Right lobe of liver (tissue), 6 donors: ENCODE measurements around the gene PPP1R12B. TPM values are rescaled to one million over a fixed set of nuclear protein-coding genes. Genes with fewer than 3 reads are reported as not detected.
"Not testable (repeated sequence)": the region's sequence is repeated elsewhere in the genome, so short reads cannot be mapped to it uniquely, and the experiment has no call there.

Experiments
- ATAC-seq, 4 donors: fragments of 200-7000 bp; cut with Tn5 transposase; one replicate each; pipeline ENCODE4 v1.9.1; 2020; ENCODE audit warnings: mild to moderate bottlenecking in 4 of 4, moderate library complexity in 4 of 4
- DNase-seq, 3 donors: peaks; one replicate each; pipeline ENCODE4 v3.0.0-alpha.2; 2020
- H3K27ac ChIP-seq, 3 donors: fragments of 200-600 bp; one replicate each; pipeline ENCODE4 v1.8.0; 2022
- H3K27me3 ChIP-seq, 2 donors: fragments of 200-600 bp; one replicate each; pipeline ENCODE4 v1.8.0; 2022
- H3K36me3 ChIP-seq, 4 donors: fragments of 200-600 bp; sonication (generic) in 1 of 4; one replicate each; pipeline versions ENCODE4 v1.5.1 to v1.8.0; 2017 to 2022; ENCODE audit warnings: control low read depth in 1 of 4
- H3K4me1 ChIP-seq, 4 donors: fragments of 200-600 bp; sonication (generic) in 1 of 4; one replicate each; pipeline versions ENCODE4 v1.5.1 to v1.8.0; 2017 to 2022; ENCODE audit warnings: control low read depth in 1 of 4
- H3K4me3 ChIP-seq, 3 donors: fragments of 200-600 bp; one replicate each; pipeline ENCODE4 v1.8.0; 2022
- H3K9me3 ChIP-seq, 4 donors: fragments of 200-600 bp; sonication (generic) in 1 of 4; one replicate each; pipeline versions ENCODE4 v1.5.1 to v1.8.0; 2017 to 2022; ENCODE audit warnings: control low read depth in 1 of 4
- CTCF ChIP-seq, 4 donors: fragments of 200-600 bp in 3 of 4; fragments of 450-650 bp in 1 of 4; IDR thresholded peaks; one replicate each; pipeline versions ENCODE4 v1.5.1 to v1.8.0; 2016 to 2022; ENCODE audit warnings: antibody characterized with exemption in 4 of 4, mild to moderate bottlenecking in 2 of 4
- POLR2A ChIP-seq: fragments of 450-650 bp; IDR thresholded peaks from one replicate; pipeline ENCODE4 v1.6.1; 2017; ENCODE audit warnings: antibody characterized with exemption, mild to moderate bottlenecking
- WGBS: methylation state at CpG from one replicate; pipeline ENCODE4 v1.1.6; 2018; ENCODE audit warnings: low coverage, low lambda C conversion rate; ENCODE audit not compliant: insufficient coverage; ENCODE audit errors: missing lambda C conversion rate; 5-methylcytosine and 5-hydroxymethylcytosine counted together
- intact Hi-C, 2 donors: fragments of 100-400 bp; cut with DNase I; formaldehyde crosslinking; loops; one replicate each; pipeline versions ENCODE4 v1.11.2 to v1.14.1; 2022
- total RNA-seq, 6 experiments: library from RNA; depleted of rRNA in 2 of 6; stranded (reverse); fragments of >200 nt in 2 of 6; fragmentation: NEBNext Ultra II Directional in 3 of 6; extraction: Animal tissue kit (Norgen Biotek cat#: 25700) in 3 of 6; gene quantifications; one replicate each; pipeline versions ENCODE4 v1.1.0 to v1.2.4, GENCODE V29; 2016 to 2023
- donor health status: DM: no; HTN: yes; CAD: no.
- donor health status: DM: no; HTN: no; CAD: no.
- donor health status: DM: no; HTN: no; CAD: no.
- donor health status: DM: no; HTN: yes; CAD: no.
- donor health status: DM: no; HTN: yes; CAD: no.

The PPP1R12B gene
- total RNA-seq, 6 experiments from 2014 or later: 13.7 to 22.2 (median 16.6) TPM

DNA sequence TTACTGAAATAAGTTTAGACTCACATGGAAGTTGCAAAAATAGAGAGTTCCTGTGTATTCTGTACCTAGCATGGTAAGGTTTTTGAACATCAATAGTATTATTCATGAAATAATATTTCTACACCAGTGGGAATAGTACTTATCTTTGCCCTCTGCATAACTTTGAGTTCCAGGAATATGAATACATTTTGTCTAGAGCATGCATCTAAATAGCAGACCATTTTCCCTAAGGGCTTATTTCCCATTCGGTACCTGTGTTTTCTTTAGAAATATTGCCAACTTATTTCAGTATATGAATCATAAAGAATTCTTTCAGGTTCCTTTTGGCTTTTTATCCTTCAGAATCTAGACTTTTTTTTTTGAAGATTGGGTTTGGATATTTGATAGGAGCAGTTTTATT, 81.6 kb downstream of the PPP1R12B start:
- H3K27me3 ChIP-seq, ATAC-seq, intact Hi-C loops, H3K27ac ChIP-seq, DNase-seq, H3K4me3 ChIP-seq, H3K9me3 ChIP-seq: not testable (repeated sequence)
- H3K36me3 ChIP-seq: peaks cover 0 to 12% (median 0%) of the 10 kb centered on the region in 4 donors
- peaks cover 0 to 15% (median 6%) of the 10 kb centered on the region in 4 donors for H3K4me1 ChIP-seq
- WGBS: 100% methylated on average over 1 of the region's 1 CpG

- peak overlapping the region in 1 of 3 donors; percentile 69 for H3K27ac ChIP-seq
Measured at GRCh38 chr1:202432338-202432737, 83.8 kb downstream of the PPP1R12B start.

DNA sequence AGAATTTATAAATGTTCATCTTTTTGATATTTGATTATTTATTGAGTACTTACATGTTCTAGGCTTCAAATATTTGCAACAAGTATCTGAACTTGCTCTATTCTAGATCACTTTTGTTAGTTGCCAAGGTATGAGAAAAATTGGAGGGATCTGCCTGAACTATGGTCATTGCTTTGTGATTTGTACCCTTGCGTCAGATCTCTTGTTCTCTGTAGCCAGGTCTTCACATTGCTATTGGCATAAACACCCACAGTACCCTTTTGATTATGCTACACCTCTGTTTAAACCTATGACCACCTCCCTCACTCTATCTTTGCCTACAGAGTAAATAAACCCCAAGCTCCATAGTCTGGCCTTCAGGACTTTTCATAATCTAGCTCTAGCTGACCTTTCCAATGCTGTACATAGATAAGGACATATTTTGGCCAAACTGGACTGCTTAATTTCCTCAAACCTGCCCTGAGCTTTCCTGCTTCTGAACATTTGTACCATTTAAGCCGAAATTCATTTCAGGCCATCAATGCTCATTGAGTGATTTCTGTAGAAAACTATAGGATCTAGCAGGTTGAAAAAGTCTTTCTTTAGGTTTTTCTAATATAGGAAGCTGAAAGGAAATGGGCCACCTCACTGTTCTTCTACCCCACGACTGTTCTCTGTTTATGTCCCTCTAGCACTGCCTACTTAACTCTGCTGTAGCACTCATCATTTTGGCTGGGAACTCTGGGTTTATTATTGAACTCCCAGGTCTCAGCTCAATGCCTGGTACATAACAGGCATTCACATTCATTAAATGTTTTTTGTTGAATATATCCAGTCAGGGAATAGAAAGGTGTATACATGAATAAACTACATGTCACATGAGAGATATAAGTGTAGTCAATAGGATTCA, 84.9 kb downstream of the PPP1R12B start:
- peaks cover 0 to 21% (median 0%) of the 10 kb centered on the region in 4 donors for H3K36me3 ChIP-seq
- intact Hi-C loops: no loop called here
- TF ChIP-seq POLR2A (no peak), CTCF (IDR thresholded peaks at IDR 0.05) (no peak)
- no peaks in the 10 kb centered on the region for H3K9me3 ChIP-seq
- ATAC-seq (peak; percentile 85 to 92 (median 90)), DNase-seq (no peak)
- no peak overlapping the region for H3K4me3 ChIP-seq
- WGBS: 60% methylated on average over 3 of the region's 3 CpGs
- H3K4me1 ChIP-seq: peaks cover 0 to 15% (median 6%) of the 10 kb centered on the region in 4 donors
- no peaks in the 10 kb centered on the region for H3K27me3 ChIP-seq
- H3K27ac ChIP-seq: peak overlapping the region in 2 of 3 donors; percentile 69 to 70

More at GRCh38 chr1:202432338-202432737, 83.8 kb downstream of the PPP1R12B start:
- Histone ChIP-seq H3K4me1 (peaks cover 0 to 15% (median 6%) of the 10 kb centered on the region in 4 donors), H3K36me3 (peaks cover 0 to 13% (median 0%) of the 10 kb centered on the region in 4 donors)
- intact Hi-C loops, H3K4me3 ChIP-seq, DNase-seq, H3K9me3 ChIP-seq, H3K27me3 ChIP-seq, ATAC-seq: not testable (repeated sequence)
- WGBS: 100% methylated on average over 1 of the region's 2 CpGs

DNA sequence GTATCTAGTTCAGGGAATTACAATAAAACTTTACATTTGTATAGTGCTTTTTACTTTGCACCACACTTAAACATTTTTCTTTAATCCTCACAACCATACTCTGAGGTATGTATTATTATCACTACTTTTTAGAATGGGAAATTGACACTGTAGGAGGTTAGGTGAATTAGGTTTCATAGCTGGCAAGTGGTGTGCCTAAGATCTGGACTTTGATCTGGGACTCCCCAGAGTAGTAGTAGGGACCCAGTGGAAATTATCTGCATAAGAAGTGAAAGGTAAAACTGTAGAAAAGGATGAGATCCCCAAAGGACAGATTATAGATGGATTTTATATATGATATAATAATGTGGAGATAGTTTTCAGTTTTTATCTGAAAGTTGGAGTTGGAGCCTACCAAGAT, 85.6 kb downstream of the PPP1R12B start:
- peaks cover 0 to 28% (median 0%) of the 10 kb centered on the region in 4 donors for H3K36me3 ChIP-seq

More for the DNA sequence above, 85.6 kb downstream of the PPP1R12B start:
- no peak for TF ChIP-seq POLR2A
- no peak for TF ChIP-seq CTCF (IDR thresholded peaks at IDR 0.05)
- intact Hi-C loops: no loop called here
- DNase-seq (no peak), ATAC-seq (peak; percentile 64 to 74 (median 70))
- Histone ChIP-seq H3K9me3 (no peaks in the 10 kb centered on the region), H3K4me3 (no peak overlapping the region), H3K27me3 (no peaks in the 10 kb centered on the region), H3K4me1 (peaks cover 0 to 15% (median 6%) of the 10 kb centered on the region in 4 donors), H3K27ac (peak overlapping the region in 2 of 3 donors; percentile 69 to 70)
